Hepatocyte (in vitro differentiated cells): ENCODE data around the gene GRK5. TPM values are rescaled to one million over a fixed set of nuclear protein-coding genes. Genes with fewer than 3 reads are reported as not detected.

Experiments used
- DNase-seq: peaks from one replicate; pipeline ENCODE4 v3.0.0-alpha.2; 2016; ENCODE audit warnings: low spot score
- H2AFZ ChIP-seq: fragments of 200-600 bp; sonication (generic); 2 replicates; pipeline ENCODE4 v1.6.0; 2016; ENCODE audit warnings: antibody characterized with exemption, mild to moderate bottlenecking
- H3K27ac ChIP-seq: fragments of 200-600 bp; sonication (generic); 2 replicates; pipeline ENCODE4 v1.5.1; 2016; ENCODE audit warnings: mild to moderate bottlenecking
- H3K27me3 ChIP-seq: fragments of 200-600 bp; sonication (generic); 2 replicates; pipeline ENCODE4 v1.6.1; 2016
- H3K36me3 ChIP-seq: fragments of 200-600 bp; sonication (generic); replicated peaks from 2 replicates; pipeline ENCODE4 v1.5.1; 2016; ENCODE audit warnings: low read depth; ENCODE audit not compliant: insufficient read depth
- H3K4me1 ChIP-seq: fragments of 200-600 bp; sonication (generic); 2 replicates; pipeline ENCODE4 v1.5.1; 2016; ENCODE audit warnings: mild to moderate bottlenecking, moderate library complexity; ENCODE audit not compliant: insufficient read depth
- H3K4me2 ChIP-seq: fragments of 200-600 bp; sonication (generic); 2 replicates; pipeline ENCODE4 v1.6.0; 2016
- H3K4me3 ChIP-seq: fragments of 200-600 bp; sonication (generic); 2 replicates; pipeline ENCODE4 v1.5.1; 2016; ENCODE audit warnings: mild to moderate bottlenecking
- H3K79me2 ChIP-seq: fragments of 200-600 bp; sonication (generic); 2 replicates; pipeline ENCODE4 v1.6.0; 2017; ENCODE audit warnings: mild to moderate bottlenecking
- H3K9me2 ChIP-seq: fragments of 200-600 bp; sonication (generic); replicated peaks from 2 replicates; pipeline ENCODE4 v1.6.0; 2017; ENCODE audit warnings: mild to moderate bottlenecking; ENCODE audit not compliant: insufficient read depth
- H3K9me3 ChIP-seq: fragments of 200-600 bp; sonication (generic); 2 replicates; pipeline ENCODE4 v1.5.1; 2016; ENCODE audit warnings: low read depth, mild to moderate bottlenecking
- H4K20me1 ChIP-seq: fragments of 200-600 bp; sonication (generic); 2 replicates; pipeline ENCODE4 v1.6.0; 2016; ENCODE audit warnings: mild to moderate bottlenecking; ENCODE audit not compliant: insufficient read depth, poor library complexity, severe bottlenecking
- CTCF ChIP-seq: fragments of 200-600 bp; sonication (generic); IDR thresholded peaks from 2 replicates; pipeline ENCODE4 v1.5.1; 2016; ENCODE audit warnings: antibody characterized with exemption, mild to moderate bottlenecking; ENCODE audit not compliant: poor library complexity
- EZH2 ChIP-seq: fragments of 200-600 bp; sonication (generic); IDR thresholded peaks from 2 replicates; pipeline ENCODE4 v1.6.1; 2016; ENCODE audit warnings: antibody characterized with exemption, mild to moderate bottlenecking, borderline replicate concordance
- EZH2phosphoT487 ChIP-seq: fragments of 200-600 bp; sonication (generic); IDR thresholded peaks from one replicate; pipeline ENCODE4 v1.6.1; 2018; ENCODE audit warnings: antibody characterized with exemption, mild to moderate bottlenecking, low read depth, moderate library complexity; ENCODE audit not compliant: unreplicated experiment, severe bottlenecking
- WGBS: methylation state at CpG from one replicate; pipeline ENCODE4 v1.1.6; 2016; ENCODE audit warnings: low lambda C conversion rate; ENCODE audit errors: missing lambda C conversion rate; 5-methylcytosine and 5-hydroxymethylcytosine counted together
- polyA plus RNA-seq: library from polyadenylated mRNA; unstranded; fragments of >200 nt; fragmentation: Nextera tagmentation; extraction: Ambion mirVana; gene quantifications from 2 replicates; pipeline ENCODE4 v1.2.1, GENCODE V29; 2016
- total RNA-seq: library from RNA; depleted of rRNA; stranded (reverse); fragments of >200 nt; gene quantifications from 2 replicates; pipeline ENCODE4 v1.2.3, GENCODE V29; 2014

Gene GRK5
- total and polyA plus RNA-seq, 2 experiments from 2014 or later = 7.6 to 19.9 TPM

GRCh38 chr10:119282446-119282845, 75.1 kb downstream of the GRK5 start:
- Histone ChIP-seq H3K9me2 (no peaks in the 10 kb centered on the region), H2AFZ (no peak overlapping the region), H3K27me3 (no peaks in the 10 kb centered on the region), H3K79me2 (peaks cover 90% of the 10 kb centered on the region), H3K9me3 (no peaks in the 10 kb centered on the region), H3K36me3 (no peaks in the 10 kb centered on the region), H3K27ac (no peak overlapping the region), H3K4me1 (peaks cover 8% of the 10 kb centered on the region), H3K4me3 (no peak overlapping the region), H3K4me2 (no peak overlapping the region), H4K20me1 (no peaks in the 10 kb centered on the region)
- TF ChIP-seq CTCF (no peak), EZH2 (no peak), EZH2phosphoT487 (no peak)
- DNase-seq = no peak
- 95% methylated on average over 9 of the region's 9 CpGs for WGBS

- Histone ChIP-seq H3K4me3 (no peak overlapping the region), H2AFZ (no peak overlapping the region), H4K20me1 (no peaks in the 10 kb centered on the region), H3K9me3 (no peaks in the 10 kb centered on the region), H3K4me1 (peaks cover 8% of the 10 kb centered on the region), H3K4me2 (no peak overlapping the region), H3K27ac (no peak overlapping the region), H3K36me3 (no peaks in the 10 kb centered on the region), H3K27me3 (no peaks in the 10 kb centered on the region), H3K9me2 (no peaks in the 10 kb centered on the region), H3K79me2 (peaks cover 80% of the 10 kb centered on the region)
- 97% methylated on average over 5 of the region's 5 CpGs for WGBS
- TF ChIP-seq EZH2phosphoT487 = no peak
- TF ChIP-seq CTCF = no peak
- TF ChIP-seq EZH2 = no peak
- DNase-seq = no peak
These were observed 76.0 kb downstream of the GRK5 start for GRCh38 chr10:119283387-119283786.

DNA sequence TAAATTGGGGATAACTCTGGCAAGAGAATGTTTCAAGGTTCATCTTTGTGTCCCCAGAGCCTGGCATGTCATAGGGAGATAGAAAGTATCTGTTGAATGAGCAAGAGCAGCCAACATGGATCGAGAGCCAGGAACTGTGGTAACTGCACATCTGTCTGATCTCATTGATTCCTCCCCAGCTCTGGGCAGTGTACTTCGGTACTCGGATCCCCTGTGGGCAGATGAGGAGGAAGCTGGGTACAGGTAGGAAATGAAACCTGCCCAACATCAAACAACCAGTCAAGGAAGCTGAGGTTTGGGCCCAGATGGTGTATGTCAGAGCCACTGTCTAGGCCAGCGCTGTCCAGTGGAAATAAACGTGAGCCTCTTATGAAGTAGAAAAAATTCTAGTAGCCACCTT, 76.4 kb downstream of the GRK5 start:
- Histone ChIP-seq H3K9me3 (no peaks in the 10 kb centered on the region), H3K4me3 (no peak overlapping the region), H3K9me2 (no peaks in the 10 kb centered on the region), H3K79me2 (peaks cover 77% of the 10 kb centered on the region), H3K4me2 (no peak overlapping the region), H3K27me3 (no peaks in the 10 kb centered on the region), H3K4me1 (peaks cover 12% of the 10 kb centered on the region), H2AFZ (no peak overlapping the region), H4K20me1 (no peaks in the 10 kb centered on the region), H3K27ac (no peak overlapping the region), H3K36me3 (no peaks in the 10 kb centered on the region)
- DNase-seq = no peak
- TF ChIP-seq EZH2phosphoT487 (no peak), EZH2 (no peak), CTCF (no peak)
- 82% methylated on average over 5 of the region's 5 CpGs for WGBS

DNA sequence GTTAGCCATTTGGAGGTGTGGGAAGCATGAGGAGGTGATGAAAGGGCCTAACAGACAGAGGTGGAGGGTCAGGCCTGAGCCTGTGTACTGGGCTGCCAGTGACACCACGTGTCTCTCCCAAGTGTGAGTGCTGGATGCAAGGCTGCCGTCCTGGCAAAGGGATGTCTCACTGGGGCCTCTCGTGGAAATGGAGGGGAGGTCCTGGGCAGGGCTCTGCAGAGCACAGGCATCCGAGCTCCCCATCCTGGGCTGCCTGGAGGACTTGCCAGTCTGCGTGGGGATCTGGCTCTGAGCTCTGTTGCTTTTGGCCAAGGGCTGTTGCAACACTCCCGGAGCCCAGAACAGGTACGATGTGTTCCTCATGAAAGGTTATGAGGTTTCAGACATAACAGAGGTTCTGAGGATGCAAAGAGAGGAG, 77.3 kb downstream of the GRK5 start:
- Histone ChIP-seq H3K4me1 (peaks cover 21% of the 10 kb centered on the region), H3K27ac (no peak overlapping the region)

More for the DNA sequence above, 77.3 kb downstream of the GRK5 start:
- TF ChIP-seq EZH2phosphoT487 (no peak), CTCF (no peak), EZH2 (no peak)
- Histone ChIP-seq H2AFZ (no peak overlapping the region), H3K4me3 (no peak overlapping the region), H3K79me2 (peaks cover 73% of the 10 kb centered on the region), H3K27me3 (no peaks in the 10 kb centered on the region), H3K4me2 (no peak overlapping the region), H3K9me2 (no peaks in the 10 kb centered on the region), H3K36me3 (no peaks in the 10 kb centered on the region), H4K20me1 (no peaks in the 10 kb centered on the region), H3K9me3 (no peaks in the 10 kb centered on the region)
- WGBS = 82% methylated on average over 7 of the region's 7 CpGs
- no peak for DNase-seq
